GM11168 (cell line): ENCODE measurements around the gene CPOX.

Source experiments
- in situ Hi-C: fragments of 300-500 bp; cut with MboI; formaldehyde crosslinking; loops from one replicate; pipeline ENCODE4 v1.12.0; 2022; ENCODE audit warnings: low sequenced_read_pairs; ENCODE audit not compliant: unreplicated experiment

Gene CPOX

DNA sequence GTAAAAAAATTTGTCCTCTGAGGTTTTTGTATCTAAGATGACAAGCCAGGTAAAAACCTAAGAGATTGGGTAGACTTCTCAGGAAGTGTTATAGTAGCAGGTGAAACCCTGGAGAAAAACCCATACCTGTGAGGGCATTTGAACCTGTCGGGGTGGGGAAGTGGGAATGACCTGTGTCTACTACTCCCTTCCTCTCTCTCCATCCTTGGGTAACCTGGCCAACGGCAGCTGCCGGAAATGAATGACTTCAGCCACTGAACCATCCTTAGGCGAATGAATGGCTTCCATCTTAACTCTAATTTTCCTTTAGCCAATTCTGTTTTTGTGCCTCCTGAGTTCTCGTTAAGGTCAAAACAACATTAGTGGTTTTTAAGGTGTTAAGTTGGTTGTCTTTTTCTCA, 44.9 kb downstream of the CPOX start:
- in situ Hi-C loops: no loop called here

DNA sequence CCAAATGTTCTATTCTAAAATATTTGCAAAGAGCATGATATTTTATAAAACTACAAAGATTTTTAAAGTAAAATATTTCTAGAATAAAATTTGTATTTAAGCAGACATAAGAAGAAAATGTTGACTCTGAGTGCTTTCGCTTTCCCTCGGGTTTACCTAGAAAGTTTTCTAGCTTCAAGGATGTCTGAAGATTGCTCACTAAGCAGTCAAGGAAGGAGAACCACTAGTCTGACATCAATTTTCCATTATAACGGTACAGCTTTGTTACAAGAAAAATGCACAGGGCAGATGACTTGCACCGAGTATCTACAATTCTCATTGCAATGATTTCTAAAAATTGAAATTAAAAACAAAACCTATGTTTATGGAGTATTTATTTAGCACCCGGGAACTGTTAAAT, 47.5 kb downstream of the CPOX start:
- in situ Hi-C loops: no loop called here

GRCh38 chr3:98542623-98543022, 50.8 kb downstream of the CPOX start:
- in situ Hi-C loops: no loop called here

GRCh38 chr3:98541695-98542094, 51.7 kb downstream of the CPOX start:
- in situ Hi-C loops: no loop called here

DNA sequence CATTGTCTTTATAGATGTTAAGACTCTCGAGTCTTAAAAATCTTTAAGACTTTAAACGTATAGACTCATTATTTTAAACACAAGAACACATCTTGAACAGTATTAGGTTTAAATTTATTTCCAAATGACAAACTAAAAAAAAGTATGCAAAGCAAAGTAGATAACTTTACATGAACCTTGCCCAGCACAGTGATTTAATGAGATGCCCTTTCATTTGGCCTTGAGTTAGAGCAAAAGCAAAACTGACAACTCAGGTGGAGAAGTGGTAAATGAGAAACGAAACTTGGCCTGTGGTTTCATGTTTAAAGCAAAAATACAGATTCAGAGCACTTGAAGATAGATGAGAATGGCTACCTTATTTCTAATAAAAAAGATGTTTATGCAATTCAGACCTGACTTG, 53.1 kb downstream of the CPOX start:
- in situ Hi-C loops: no loop called here

GRCh38 chr3:98536456-98537017, 56.9 kb downstream of the CPOX start:
- in situ Hi-C loops: no loop called here

DNA sequence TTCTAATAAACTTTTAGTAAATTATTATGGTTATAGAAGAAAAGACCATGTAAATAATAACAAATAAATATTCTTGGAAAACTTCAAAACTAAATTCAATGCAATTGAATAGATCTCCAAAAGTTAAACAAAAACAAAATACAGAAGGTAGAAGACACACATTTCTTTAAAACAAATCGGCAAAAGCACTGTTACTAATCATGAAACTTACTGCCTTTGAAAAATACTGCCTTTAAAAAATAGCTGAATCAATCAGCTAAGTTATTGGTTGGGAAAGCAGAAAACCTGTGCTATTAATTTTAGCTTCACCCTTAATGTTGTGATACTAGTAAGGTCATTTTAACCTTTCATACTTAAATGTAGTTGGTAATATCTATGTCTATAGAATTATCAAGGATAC, 58.7 kb downstream of the CPOX start:
- in situ Hi-C loops: no loop called here

DNA sequence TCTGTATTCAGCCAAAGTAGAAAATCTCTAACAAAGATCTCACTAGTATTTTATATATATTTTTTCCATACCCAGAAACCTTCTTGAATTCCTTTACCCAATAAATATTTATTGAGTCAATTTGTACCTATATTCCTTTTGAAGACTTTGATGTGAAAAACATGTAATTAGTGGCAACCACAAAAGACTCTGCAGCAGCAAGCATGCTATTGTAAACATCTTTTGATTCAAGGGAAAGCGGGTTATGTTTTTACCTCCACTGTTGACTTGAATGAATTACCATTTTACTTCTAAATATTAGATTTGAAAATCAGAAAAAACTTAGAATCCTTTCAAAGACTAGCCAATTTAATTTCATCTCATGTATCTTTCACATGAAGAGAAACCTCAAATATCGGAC, 59.2 kb downstream of the CPOX start:
- in situ Hi-C loops: no loop called here

DNA sequence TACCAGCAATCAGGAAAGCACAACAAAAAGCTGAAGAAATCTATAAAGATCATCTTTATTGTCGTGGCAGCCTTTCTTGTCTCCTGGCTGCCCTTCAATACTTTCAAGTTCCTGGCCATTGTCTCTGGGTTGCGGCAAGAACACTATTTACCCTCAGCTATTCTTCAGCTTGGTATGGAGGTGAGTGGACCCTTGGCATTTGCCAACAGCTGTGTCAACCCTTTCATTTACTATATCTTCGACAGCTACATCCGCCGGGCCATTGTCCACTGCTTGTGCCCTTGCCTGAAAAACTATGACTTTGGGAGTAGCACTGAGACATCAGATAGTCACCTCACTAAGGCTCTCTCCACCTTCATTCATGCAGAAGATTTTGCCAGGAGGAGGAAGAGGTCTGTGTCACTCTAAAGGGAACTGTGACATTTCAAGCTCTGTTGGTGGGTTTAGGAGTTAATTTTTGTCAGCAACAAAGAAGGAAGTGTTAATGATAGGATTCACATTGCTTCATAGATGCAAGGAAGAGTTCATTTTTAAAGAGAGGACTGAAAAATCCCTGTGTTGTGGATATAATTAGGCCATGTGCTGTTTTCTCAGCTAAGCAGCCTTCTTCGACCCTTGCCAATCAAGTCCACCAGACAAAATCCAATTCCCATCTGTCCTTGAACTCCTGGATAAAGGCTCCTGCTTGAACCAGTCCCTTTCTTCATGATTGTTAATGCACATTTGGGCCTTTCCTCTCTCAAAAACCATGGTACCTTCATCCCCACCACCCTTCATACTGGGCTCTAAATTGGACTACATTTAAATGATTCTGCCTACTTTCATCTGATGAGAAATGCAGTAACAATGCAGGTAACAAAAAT, 60.5 kb downstream of the CPOX start:
- in situ Hi-C loops: no loop called here

- in situ Hi-C loops: no loop called here
Observed at GRCh38 chr3:98532275-98532637, 61.2 kb downstream of the CPOX start.

DNA sequence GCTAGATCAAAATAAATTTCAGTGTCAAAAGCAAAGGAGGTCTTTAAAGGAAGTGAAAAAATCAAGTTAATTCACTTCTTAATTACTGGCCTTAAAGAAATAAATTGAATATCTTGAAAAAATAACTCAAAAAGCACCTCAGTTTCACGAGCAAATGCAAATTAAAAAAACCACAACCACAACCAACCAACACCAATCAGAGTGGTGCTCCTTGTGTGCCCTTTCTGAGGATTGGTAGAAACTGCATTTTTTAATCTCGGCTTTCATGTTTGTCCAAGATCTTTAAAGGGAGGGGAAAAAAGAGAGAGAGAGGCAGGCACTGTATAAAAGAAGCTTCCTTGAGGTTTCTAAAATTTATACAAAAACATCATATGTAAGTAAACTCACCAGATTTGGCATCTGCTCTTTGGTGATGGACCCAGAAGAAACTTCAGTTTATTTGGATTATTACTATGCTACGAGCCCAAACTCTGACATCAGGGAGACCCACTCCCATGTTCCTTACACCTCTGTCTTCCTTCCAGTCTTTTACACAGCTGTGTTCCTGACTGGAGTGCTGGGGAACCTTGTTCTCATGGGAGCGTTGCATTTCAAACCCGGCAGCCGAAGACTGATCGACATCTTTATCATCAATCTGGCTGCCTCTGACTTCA, 61.7 kb downstream of the CPOX start, which contains the start of gene GPR15:
Gene GPR15, plus strand, starts transcription at position 357 of the 653 bp plus-strand sequence. Its CDS starts 56 bp downstream, at position 413.
- in situ Hi-C loops: no loop called here

- in situ Hi-C loops: no loop called here
Observed at GRCh38 chr3:98530676-98531075, 62.7 kb downstream of the CPOX start.

- in situ Hi-C loops: loop anchor here (5.0 kb wide), 1 partner anchor 42 kb away; no protein-coding TSS in a partner anchor
Observed at GRCh38 chr3:98529856-98530459, 63.5 kb downstream of the CPOX start.
